Hematopoietic multipotent progenitor cell (in vitro differentiated cells): Measurements from ENCODE around the gene P2RX1. TPM values are rescaled to one million over a fixed set of nuclear protein-coding genes. Genes with fewer than 3 reads are reported as not detected.

Experiments
- DNase-seq, 3 donors: peaks; one replicate each; pipeline ENCODE4 v3.0.0-alpha.2; 2011 to 2015; ENCODE audit warnings: low read depth in 2 of 3, low spot score in 2 of 3
- total RNA-seq: library from RNA; depleted of rRNA; stranded (reverse); fragments of >200 nt; gene quantifications from one replicate; pipeline ENCODE4 v1.2.3, GENCODE V29; 2012

P2RX1 gene
- total RNA-seq = 160 TPM

- DNase-seq = peak in 2 of 3 donors; percentile 96 to 99
Measured at GRCh38 chr17:3915995-3916696, at the start of gene P2RX1. Gene P2RX1 (minus strand): TSS chr17:3916465. CDS start chr17:3916225, 240 bp downstream.

- DNase-seq = peak; percentile 24 to 91 (median 83)
Measured at GRCh38 chr17:3965118-3965800, 49.0 kb upstream of the P2RX1 start.

- peak in 2 of 3 donors; percentile 52 to 65 for DNase-seq
Measured at GRCh38 chr17:3964203-3965117, 48.2 kb upstream of the P2RX1 start, which contains the start of gene ATP2A3. Gene ATP2A3 (minus strand): TSS chr17:3964437. CDS start chr17:3964291, 146 bp downstream.

- DNase-seq = peak; percentile 24 to 91 (median 82)
Measured at GRCh38 chr17:3963237-3964201, 47.3 kb upstream of the P2RX1 start.

- DNase-seq = no peak
Measured at GRCh38 chr17:3962965-3963236, 46.6 kb upstream of the P2RX1 start.

GRCh38 chr17:3962217-3962964, 46.1 kb upstream of the P2RX1 start:
- DNase-seq = no peak

- DNase-seq = peak in 1 of 3 donors; percentile 68
Measured at GRCh38 chr17:3961564-3962047, 45.3 kb upstream of the P2RX1 start.

GRCh38 chr17:3960764-3961163, 44.5 kb upstream of the P2RX1 start:
- no peak for DNase-seq

- DNase-seq = no peak
Measured at GRCh38 chr17:3959921-3960601, 43.8 kb upstream of the P2RX1 start.

GRCh38 chr17:3959295-3959899, 43.1 kb upstream of the P2RX1 start:
- no peak for DNase-seq

GRCh38 chr17:3957735-3958599, 41.7 kb upstream of the P2RX1 start:
- no peak for DNase-seq

- DNase-seq = no peak
Measured at GRCh38 chr17:3956983-3957382, 40.7 kb upstream of the P2RX1 start.

- DNase-seq = peak in 1 of 3 donors; percentile 38
Measured at GRCh38 chr17:3956327-3956957, 40.2 kb upstream of the P2RX1 start.

- DNase-seq = peak in 1 of 3 donors; percentile 37
Measured at GRCh38 chr17:3955673-3955988, 39.4 kb upstream of the P2RX1 start.

- DNase-seq = no peak
Measured at GRCh38 chr17:3954976-3955672, 38.9 kb upstream of the P2RX1 start.

GRCh38 chr17:3954086-3954485, 37.8 kb upstream of the P2RX1 start:
- DNase-seq = no peak
